ENCODE measurements around the gene SNX32. TPM values are rescaled to one million over a fixed set of nuclear protein-coding genes. Genes with fewer than 3 reads are reported as not detected.

The SNX32 gene
- total and polyA plus RNA-seq, 2 donors (not counting 3 experiments of a cell fraction or from before 2014, with no cell fraction given): 0.19 TPM; not detected in 1

DNA sequence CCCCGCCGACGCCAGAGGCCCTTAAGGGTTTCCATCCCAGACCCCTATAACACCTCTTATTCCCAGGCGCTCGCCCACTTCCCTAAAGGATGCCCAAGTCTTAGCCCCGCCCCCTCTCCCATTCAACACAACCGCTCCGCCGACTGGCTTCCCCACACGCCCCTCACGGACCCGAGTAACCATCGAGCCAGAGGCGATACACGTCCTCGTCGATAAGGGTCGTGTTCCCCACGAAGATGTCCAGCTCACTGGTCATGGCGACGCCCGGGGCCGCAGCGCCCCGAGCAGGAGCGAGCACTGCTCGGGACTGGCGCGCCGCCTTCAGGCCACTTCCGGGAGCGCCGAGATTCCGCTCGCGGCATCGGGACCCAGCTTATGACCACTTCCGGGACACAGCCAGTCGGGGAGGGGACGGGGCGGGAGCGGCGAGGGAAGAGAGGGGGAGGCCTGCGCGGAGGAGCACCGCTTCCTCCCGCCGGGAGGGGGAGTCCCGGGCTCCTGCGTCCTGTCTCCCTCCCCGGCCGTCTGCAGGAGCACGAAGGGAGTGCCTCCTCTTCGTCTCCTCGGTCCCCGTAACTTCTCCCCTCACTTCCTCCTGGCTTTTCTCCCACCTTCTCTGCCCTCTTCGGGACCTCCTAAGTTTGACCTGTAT, 54.5 kb downstream of the SNX32 start, which contains the start of gene FIBP:
TSS of gene FIBP (minus strand) at position 309 of the 652 bp plus-strand sequence. CDS start at position 256, 53 bp downstream.
- dilution Hi-C loops (cut with MboI; ENCODE audit: extremely low pct_ligation_motif_present, low sequenced_read_pairs): no loop called here
- FAIRE-seq: peak; percentile 98
- peak; percentile 97 for DNase-seq (ENCODE audit: low read depth, low spot score)
- intact Hi-C loops (cut with micrococcal nuclease): loop anchor here (1.0 to 5.0 kb wide), 7 partner anchors 15 to 177 kb away; partner anchors contain the start of genes C11orf68, DRAP1, EFEMP2 and MUS81
- peak within 1 kb of the TSS; percentile 34 to 66 (median 64) for H3K4me3 ChIP-seq (replicated peaks in 1 of 3; ENCODE audit: insufficient read depth in 1 of 3, low read depth in 1 of 3, low read length in 3 of 3)
- H3K9ac ChIP-seq (replicated peaks; ENCODE audit: extremely low read depth, insufficient read depth, low read length): peak within 1 kb of the TSS; percentile 71
- ChIA-PET POLR2A (interaction anchor here (0.6 to 6.7 kb wide), 8 partner anchors 10 to 193 kb away, joined by 3 to 67 read pairs (median 4); partner anchors contain the start of genes CFL1, FOSL1 and MUS81), CTCF (interaction anchor here (0.6 to 6.7 kb wide), 45 partner anchors 9 to 1116 kb away, joined by 3 to 75 read pairs (median 5); partner anchors contain the start of genes AP5B1, BANF1, C11orf68 and CFL1)
- no peaks in the 10 kb centered on the region for H3K27me3 ChIP-seq (ENCODE audit: control insufficient read depth in 2 of 2, insufficient read depth in 2 of 2, low read length in 2 of 2)
- H3K4me1 ChIP-seq (ENCODE audit: control insufficient read depth, extremely low read depth, insufficient read depth, low read length): peaks cover 43% of the 10 kb centered on the region
- H3K27ac ChIP-seq (ENCODE audit: insufficient read depth, low read depth, low read length): peak within 1 kb of the TSS; percentile 99
- no peaks in the 10 kb centered on the region for H4K20me1 ChIP-seq (replicated peaks; ENCODE audit: control insufficient read depth, extremely low read depth, insufficient read depth, low read length)
- no peaks in the 10 kb centered on the region for H3K9me1 ChIP-seq (replicated peaks; ENCODE audit: control insufficient read depth, extremely low read depth, insufficient read depth, low read length)
- H3K79me2 ChIP-seq (ENCODE audit: control insufficient read depth, insufficient read depth, low read length): peaks cover 37% of the 10 kb centered on the region
- peak; percentile 99 for TF ChIP-seq POLR2A (IDR thresholded peaks at IDR 0.05; ENCODE audit: low read depth, low read length)
- TF ChIP-seq FOS (IDR thresholded peaks at IDR 0.05; ENCODE audit: borderline replicate concordance, insufficient read depth, low read length): no peak
- peak; percentile 99 for TF ChIP-seq POLR2AphosphoS5 (IDR thresholded peaks at IDR 0.05; ENCODE audit: insufficient read depth, low read depth, low read length)
- TF ChIP-seq, protein P1, sequence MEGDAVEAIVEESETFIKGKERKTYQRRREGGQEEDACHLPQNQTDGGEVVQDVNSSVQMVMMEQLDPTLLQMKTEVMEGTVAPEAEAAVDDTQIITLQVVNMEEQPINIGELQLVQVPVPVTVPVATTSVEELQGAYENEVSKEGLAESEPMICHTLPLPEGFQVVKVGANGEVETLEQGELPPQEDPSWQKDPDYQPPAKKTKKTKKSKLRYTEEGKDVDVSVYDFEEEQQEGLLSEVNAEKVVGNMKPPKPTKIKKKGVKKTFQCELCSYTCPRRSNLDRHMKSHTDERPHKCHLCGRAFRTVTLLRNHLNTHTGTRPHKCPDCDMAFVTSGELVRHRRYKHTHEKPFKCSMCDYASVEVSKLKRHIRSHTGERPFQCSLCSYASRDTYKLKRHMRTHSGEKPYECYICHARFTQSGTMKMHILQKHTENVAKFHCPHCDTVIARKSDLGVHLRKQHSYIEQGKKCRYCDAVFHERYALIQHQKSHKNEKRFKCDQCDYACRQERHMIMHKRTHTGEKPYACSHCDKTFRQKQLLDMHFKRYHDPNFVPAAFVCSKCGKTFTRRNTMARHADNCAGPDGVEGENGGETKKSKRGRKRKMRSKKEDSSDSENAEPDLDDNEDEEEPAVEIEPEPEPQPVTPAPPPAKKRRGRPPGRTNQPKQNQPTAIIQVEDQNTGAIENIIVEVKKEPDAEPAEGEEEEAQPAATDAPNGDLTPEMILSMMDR (IDR thresholded peaks at IDR 0.05; ENCODE audit: extremely low read depth in 1 of 2, insufficient read depth in 1 of 2, low read depth in 1 of 2, low read length in 2 of 2): peak; percentile 80 to 91
- no peak for TF ChIP-seq GATA2 (IDR thresholded peaks at IDR 0.05; ENCODE audit: insufficient read depth, insufficient read length, low read depth, low read length)
- TF ChIP-seq, protein P2, sequence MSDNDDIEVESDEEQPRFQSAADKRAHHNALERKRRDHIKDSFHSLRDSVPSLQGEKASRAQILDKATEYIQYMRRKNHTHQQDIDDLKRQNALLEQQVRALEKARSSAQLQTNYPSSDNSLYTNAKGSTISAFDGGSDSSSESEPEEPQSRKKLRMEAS (IDR thresholded peaks at IDR 0.05; ENCODE audit: insufficient read depth, insufficient read length): no peak
- no peak for TF ChIP-seq JUN (IDR thresholded peaks at IDR 0.05; ENCODE audit: borderline replicate concordance, insufficient read depth, insufficient read length, low read depth)
- no peak for TF ChIP-seq EZH2 (IDR thresholded peaks at IDR 0.05; ENCODE audit: borderline replicate concordance, low read depth, low read length, severe bottlenecking)
- no peak for TF ChIP-seq MYC (IDR thresholded peaks at IDR 0.05; ENCODE audit: low read depth, low read length)
- H3K9me3 ChIP-seq (replicated peaks; ENCODE audit: control insufficient read depth, insufficient read depth, low read length): no peaks in the 10 kb centered on the region
- peaks cover 4 to 19% of the 10 kb centered on the region in 2 experiments for H3K36me3 ChIP-seq (ENCODE audit: control insufficient read depth in 2 of 2, extremely low read depth in 1 of 2, insufficient read depth in 2 of 2, low read length in 2 of 2)
- BruUV-seq (replicated peaks): no TSS peak
- H2AFZ ChIP-seq (ENCODE audit: low read depth, low read length): peak within 1 kb of the TSS; percentile 40
- peak within 1 kb of the TSS; percentile 62 for H3K4me2 ChIP-seq (ENCODE audit: insufficient read depth, low read length)

All from endothelial cell of umbilical vein (primary cell).